ENCODE data around the gene POC1A. TPM values are rescaled to one million over a fixed set of nuclear protein-coding genes. Genes with fewer than 3 reads are reported as not detected.

POC1A gene
- total RNA-seq, 1 experiment from 2014 or later = 8.6 TPM

GRCh38 chr3:52029053-52029452, 125.2 kb downstream of the POC1A start:
- no peak for DNase-seq (ENCODE audit: low read depth)

DNA sequence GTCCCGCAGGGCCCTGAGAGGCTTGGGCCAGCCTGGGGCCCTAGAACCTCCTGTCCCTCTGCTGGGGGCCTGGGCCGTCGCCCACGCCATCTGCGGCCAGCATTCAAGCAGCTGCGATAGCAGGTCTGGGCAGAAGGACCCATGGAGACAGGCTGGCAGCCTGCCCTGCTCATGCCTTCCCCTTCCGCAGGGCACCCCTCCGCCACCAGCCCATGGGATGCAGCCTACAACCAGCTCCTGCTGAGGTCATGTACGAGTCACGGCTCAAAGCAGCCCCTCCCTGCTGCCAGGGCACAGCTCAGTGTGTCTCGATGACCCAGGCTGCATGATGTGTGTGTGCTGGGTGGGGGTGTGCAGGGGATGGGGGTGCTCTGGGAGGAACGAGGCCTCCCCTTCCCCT, 125.7 kb downstream of the POC1A start:
- DNase-seq (ENCODE audit: low read depth) = peak; percentile 21

- no peak for DNase-seq (ENCODE audit: low read depth)
Observed at GRCh38 chr3:52026041-52026440, 128.2 kb downstream of the POC1A start.

DNA sequence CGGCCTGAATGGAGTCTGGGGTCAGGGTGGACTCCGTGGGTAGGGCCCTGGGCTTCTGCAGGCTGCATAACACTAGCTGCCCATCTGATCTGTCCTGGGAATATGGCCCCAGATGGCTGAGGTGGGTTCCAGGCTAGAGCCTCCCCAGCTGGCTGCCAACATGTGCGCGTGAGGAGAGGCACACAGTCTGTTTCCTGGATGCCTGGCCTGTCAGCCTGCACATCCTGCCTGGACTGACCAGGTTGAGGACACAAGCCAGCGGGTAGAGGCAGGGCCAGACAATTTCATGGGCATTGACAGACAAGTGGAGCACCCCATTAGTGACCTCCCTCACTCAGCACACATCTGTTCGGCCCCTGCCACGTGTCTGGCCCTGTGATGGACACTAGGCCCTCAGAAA, 128.8 kb downstream of the POC1A start:
- DNase-seq (ENCODE audit: low read depth) = no peak

Other genes with a start within 250 kb of the POC1A start
- gene RRP9, start 212.5 kb downstream of the POC1A start, total RNA-seq (2014; rRNA removed; shearing (Covaris generic)) = 69.3 and 71.7 TPM in 2 replicates
- 4.4 and 8.9 TPM in 2 replicates for gene PARP3, start 212.1 kb downstream of the POC1A start, total RNA-seq (2014; rRNA removed; shearing (Covaris generic))
- gene GPR62, start 199.0 kb downstream of the POC1A start, total RNA-seq (2014; rRNA removed; shearing (Covaris generic)) = not detected in 2 replicates
- 23.9 and 37.0 TPM in 2 replicates for gene PCBP4, start 187.0 kb downstream of the POC1A start, total RNA-seq (2014; rRNA removed; shearing (Covaris generic))
- gene ABHD14B, start 180.4 kb downstream of the POC1A start, total RNA-seq (2014; rRNA removed; shearing (Covaris generic)) = 8.3 and 13.2 TPM in 2 replicates
- 1.9 and 10.5 TPM in 2 replicates for gene ABHD14A, start 179.4 kb downstream of the POC1A start, total RNA-seq (2014; rRNA removed; shearing (Covaris generic))
- gene ACY1, start 170.9 kb downstream of the POC1A start, total RNA-seq (2014; rRNA removed; shearing (Covaris generic)) = 15.9 and 25.9 TPM in 2 replicates
- 865 and 1,191 TPM in 2 replicates for gene RPL29, start 158.5 kb downstream of the POC1A start, total RNA-seq (2014; rRNA removed; shearing (Covaris generic))
- gene DUSP7, start 97.9 kb downstream of the POC1A start, total RNA-seq (2014; rRNA removed; shearing (Covaris generic)) = 14.2 TPM in 2 replicates
- gene ALAS1, start 43.7 kb upstream of the POC1A start, total RNA-seq (2014; rRNA removed; shearing (Covaris generic)) = 35.5 and 50.2 TPM in 2 replicates
- not detected in 2 replicates for gene TLR9, start 71.2 kb upstream of the POC1A start, total RNA-seq (2014; rRNA removed; shearing (Covaris generic))
- 103 and 109 TPM in 2 replicates for gene TWF2, start 84.7 kb upstream of the POC1A start, total RNA-seq (2014; rRNA removed; shearing (Covaris generic))
- gene PPM1M, start 91.3 kb upstream of the POC1A start, total RNA-seq (2014; rRNA removed; shearing (Covaris generic)) = 2.3 and 6.6 TPM in 2 replicates
- 27.7 and 31.1 TPM in 2 replicates for gene WDR82, start 124.2 kb upstream of the POC1A start, total RNA-seq (2014; rRNA removed; shearing (Covaris generic))
- gene GLYCTK, start 133.4 kb upstream of the POC1A start, total RNA-seq (2014; rRNA removed; shearing (Covaris generic)) = 5.3 and 5.7 TPM in 2 replicates
- gene DNAH1, start 161.9 kb upstream of the POC1A start, total RNA-seq (2014; rRNA removed; shearing (Covaris generic)) = 0.74 and 1.8 TPM in 2 replicates

Data from Daoy (cell line).